IPS DF 4.7 (cell line): ENCODE results near the gene KRTAP9-4.
"Not testable (repeated sequence)": the region's sequence is repeated elsewhere in the genome, so short reads cannot be mapped to it uniquely, and the experiment has no call there.

Experiments used
- DNase-seq: peaks from one replicate; pipeline ENCODE4 v3.0.0-alpha.2; 2013; ENCODE audit warnings: low spot score; ENCODE audit errors: extremely low read depth

KRTAP9-4 gene

DNA sequence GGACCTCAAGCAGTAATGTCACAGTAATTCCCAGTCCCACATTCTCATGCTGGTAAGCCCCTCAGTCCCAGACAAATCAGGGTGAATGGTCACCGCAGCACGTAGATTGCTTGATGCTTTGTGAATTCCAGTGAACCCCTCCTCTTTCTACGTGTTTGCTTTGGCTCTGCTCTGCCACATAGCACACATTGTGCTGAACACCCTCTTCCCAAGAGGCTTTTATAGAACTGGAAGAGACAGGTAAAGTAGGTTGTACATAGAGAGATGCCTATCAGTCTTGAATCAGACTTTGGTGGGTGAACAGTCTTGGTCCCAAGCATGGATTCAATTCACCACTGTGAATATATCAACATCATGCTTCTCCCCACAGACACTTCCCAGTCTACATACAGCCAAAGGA lies 15.1 kb downstream of the KRTAP9-4 start:
- no peak for DNase-seq

DNA sequence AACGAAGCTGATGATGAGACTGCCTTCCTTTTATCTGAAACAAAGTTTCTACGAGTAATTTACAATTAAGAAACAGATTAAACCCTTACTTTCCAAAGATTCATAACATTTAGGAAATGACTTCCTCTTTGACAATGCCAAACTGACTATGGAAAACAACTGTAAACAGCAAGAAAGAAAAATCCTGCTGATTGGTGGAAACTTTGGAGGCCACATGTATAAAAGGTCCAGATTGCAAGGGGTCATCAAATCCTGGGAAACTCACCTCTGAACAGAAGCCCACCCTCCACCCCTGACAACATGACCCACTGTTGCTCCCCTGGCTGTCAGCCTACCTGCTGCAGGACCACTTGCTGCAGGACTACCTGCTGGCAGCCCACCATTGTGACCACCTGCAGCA lies 15.6 kb downstream of the KRTAP9-4 start, which contains the start of gene KRTAP9-6:
Gene KRTAP9-6, plus strand, starts transcription at position 301 of the 400 bp plus-strand sequence. Its CDS starts 0 bp downstream, at position 301.
- no peak for DNase-seq

DNA sequence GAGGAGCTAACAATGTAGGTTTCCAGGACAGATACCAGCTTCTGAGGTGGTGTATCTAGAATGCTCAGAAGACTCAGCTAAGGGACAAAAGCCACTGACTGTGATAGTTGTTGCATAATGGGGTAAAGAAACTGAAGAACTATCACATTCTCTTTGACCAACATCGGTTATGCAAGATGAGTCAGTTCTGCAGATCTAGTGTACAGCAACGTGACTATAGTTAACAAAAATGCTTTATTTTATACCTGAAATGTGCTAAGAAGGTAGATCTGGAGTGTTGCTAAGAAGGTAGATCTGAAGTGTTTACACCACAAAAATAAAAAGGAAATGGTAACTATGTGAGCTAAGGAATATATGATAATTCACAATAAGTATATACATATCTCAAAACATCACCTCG lies 18.2 kb downstream of the KRTAP9-4 start:
- no peak for DNase-seq

DNA sequence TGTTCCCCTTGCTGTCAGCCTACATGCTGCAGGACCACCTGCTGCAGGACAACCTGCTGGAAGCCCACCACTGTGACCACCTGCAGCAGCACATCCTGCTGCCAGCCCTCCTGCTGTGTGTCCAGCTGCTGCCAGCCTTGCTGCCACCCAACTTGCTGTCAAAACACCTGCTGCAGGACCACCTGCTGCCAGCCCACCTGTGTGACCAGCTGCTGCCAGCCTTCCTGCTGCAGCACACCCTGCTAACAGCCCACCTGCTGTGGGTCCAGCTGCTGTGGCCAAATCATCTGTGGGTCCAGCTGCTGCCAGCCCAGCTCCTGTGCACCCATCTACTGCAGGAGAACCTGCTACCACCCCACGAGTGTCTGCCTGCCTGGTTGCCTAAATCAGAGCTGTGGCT lies 21.8 kb downstream of the KRTAP9-4 start:
- not testable (repeated sequence) for DNase-seq

DNA sequence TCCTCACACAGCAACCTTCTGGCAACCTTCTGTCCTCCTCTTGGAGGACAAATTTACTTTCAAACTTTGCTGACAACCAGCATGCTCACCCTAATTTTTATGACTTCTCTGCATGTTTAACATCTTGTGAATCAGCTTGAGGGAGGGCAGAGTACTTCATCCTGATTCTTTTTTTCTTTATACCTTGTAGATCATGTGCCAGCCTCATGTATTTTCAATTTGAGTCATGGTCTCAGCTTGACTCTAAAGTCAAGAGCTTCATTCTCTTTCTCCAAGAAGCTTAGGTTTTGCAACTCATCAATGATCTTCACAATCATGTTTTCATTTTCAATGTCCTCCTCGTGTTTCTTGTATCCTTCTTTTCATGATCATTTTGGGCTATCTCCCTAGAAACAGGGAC lies 22.4 kb downstream of the KRTAP9-4 start:
- no peak for DNase-seq

DNA sequence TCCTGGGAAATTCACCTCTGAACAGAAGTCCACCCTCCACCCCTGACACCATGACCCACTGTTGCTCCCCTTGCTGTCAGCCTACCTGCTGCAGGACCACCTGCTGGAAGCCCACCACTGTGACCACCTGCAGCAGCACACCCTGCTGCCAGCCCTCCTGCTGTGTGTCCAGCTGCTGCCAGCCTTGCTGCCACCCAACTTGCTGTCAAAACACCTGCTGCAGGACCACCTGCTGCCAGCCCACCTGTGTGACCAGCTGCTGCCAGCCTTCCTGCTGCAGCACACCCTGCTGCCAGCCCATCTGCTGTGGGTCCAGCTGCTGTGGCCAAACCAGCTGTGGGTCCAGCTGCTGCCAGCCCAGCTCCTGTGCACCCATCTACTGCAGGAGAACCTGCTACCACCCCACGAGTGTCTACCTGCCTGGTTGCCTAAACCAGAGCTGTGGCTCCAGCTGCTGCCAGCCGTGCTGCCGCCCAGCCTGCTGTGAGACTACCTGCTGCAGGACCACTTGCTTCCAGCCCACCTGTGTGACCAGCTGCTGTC lies 26.2 kb downstream of the KRTAP9-4 start, which contains the start of gene KRTAP9-7:
Gene KRTAP9-7, plus strand, starts transcription at position 51 of the 543 bp plus-strand sequence. Its CDS starts 0 bp downstream, at position 51.
- DNase-seq = not testable (repeated sequence)

DNA sequence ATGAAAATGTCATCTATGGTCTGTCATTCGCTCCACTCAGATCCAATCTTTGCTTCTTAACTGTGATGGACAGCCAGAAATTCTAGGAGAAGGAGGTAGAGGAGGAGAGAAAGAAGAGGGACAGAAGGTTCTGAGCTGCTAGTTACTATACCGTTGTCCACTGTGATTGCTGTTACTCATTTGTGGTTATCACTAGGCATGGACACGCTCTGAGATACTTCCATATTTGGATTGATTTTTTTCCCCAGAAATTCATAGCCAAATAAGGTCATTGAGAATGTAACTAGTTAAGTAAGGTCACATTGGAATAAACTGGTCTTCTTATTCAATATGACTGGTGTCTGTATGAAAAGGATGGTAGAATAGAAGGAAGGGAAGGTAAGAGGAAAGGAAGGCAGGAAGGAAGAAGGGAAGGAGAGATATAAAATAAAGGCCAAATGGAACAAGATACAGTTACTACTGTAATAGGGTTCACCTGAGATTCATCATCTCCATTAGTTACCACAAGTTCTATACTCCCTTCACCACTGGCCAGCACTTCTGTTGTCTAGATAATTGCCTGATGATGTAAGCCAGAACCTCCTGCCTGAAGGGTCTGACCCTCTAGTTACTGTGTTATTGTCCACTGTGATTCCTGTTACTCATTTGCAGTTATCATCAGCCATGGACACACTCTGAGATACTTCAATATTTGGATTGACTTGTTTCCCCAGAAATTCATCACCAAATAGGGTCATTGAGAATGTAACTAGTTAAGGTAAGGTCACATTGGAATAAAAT lies 28.9 kb downstream of the KRTAP9-4 start:
- no peak for DNase-seq

DNA sequence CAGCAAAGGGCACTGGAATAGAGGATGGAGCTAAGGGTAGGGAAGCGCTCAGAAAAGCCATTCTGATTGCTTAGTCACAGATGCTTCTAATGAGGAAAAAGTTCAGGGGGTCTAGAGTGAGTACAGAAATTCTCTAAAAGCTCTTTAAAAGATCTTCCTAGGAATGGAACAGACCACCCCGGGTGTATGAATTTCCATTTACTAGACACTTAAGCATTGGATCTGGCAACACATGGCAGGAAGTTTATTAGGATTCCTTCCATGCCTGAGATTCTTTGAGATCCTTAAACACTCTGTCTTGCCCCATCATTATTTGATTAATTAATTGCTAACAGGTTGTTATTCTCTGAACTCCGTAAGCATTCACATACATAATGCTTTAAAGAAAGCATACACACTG lies 34.6 kb downstream of the KRTAP9-4 start:
- DNase-seq = no peak

DNA sequence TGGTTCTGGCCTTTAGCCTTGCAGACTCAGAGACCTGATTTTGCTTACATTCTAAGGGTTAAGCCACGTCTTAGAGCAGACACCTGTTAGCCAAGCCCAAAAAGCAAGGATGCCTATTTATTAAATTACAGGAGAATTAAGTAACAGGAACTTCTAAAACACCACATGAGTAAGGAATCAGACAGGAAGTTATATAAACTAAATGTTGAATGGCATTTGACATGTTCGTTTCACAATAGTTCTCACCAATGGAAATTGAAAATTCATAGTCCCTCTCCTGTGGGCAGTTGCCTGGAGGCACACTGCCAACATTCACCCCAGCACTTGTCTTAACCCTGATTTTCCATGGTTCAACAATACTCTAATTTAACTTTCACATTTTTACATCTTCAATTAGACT lies 35.1 kb downstream of the KRTAP9-4 start:
- no peak for DNase-seq

DNA sequence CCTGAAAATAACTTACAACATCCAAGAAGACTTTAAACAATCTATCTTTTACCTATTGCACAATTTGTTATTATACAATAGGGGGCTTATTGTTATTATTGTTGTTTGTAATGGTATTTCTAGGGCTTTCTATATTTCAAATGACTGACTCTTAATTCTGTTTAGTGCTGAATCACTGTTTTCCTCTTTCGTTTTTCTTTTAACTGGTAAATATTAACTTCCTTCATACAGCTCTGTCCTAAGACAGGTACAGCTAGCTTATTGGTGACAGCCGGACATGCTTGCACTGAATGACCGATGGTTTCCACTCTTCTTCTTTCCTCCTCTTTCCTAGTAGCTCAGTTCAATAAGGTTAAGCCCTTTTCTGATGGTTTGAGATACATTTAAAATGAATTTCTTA lies 37.6 kb downstream of the KRTAP9-4 start:
- DNase-seq = no peak

DNA sequence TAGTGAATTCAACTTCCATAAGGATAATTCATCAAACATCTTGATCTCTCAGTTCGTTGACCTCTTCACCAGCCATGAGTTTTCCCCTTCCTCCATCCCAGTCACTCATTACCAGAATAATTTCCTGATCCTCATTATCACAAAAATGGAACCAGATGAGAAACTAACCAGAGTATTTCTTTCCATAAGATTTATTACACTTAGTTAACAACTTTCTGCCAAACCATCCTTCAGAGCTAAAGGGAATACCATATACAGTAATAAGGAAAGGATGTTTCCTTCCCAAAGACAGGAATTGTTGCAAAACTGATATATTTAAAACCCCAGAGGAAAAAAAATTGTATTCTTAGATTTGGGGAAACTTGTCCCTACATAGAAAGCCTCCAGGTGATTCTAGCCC lies 44.5 kb downstream of the KRTAP9-4 start:
- DNase-seq = no peak

DNA sequence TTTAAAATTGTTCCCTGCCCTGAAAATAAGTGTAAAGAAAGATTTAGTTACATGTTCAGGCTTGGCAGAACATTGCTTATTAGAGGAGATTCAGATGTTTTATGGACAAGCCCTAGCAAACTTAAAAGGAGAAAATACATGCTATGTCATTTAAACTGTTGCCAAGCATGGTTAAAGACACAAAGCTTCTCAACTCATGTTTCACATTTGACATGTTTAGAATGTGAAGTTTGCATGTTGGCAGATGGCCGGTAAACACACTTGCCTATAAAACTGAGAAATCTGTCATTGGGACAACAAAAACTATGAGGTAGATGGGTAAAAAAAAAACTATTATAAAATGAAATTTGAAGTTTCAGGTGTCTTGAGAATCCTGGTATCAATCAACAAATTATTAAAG lies 47.4 kb downstream of the KRTAP9-4 start:
- DNase-seq = no peak

DNA sequence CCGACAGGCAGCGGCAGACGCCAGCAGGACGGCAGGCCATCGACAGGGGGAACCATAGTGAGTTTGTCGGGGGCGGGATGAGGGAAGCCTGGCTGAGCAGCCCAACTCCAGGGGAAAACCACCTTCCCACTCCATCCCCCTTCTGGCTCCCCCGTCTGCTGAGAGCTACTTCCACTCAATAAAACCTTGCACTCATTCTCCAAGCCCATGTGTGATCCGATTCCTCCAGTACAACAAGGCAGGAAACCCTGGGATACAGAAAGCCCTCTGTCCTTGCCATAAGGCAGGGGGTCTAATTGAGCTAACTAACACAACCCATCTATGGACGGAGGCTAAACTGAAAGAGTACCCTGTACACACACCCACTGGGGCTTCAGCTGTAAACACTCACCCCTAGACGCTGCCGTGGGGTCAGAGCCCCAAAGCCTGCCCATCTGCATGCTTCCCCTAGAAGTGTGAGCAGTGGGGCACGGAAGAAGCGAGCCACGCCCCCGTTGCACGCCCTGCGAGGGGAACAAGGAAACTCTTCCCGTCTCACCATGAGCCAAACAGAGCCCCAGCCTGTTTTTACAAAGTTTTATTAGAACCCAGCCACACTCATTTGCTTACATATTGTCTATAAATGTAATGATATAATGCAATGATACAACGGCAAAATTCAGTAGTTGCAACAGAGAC lies 49.1 kb downstream of the KRTAP9-4 start:
- DNase-seq = no peak
